Mesendoderm (in vitro differentiated cells): Measurements from ENCODE around the gene COL13A1.

ENCODE experiments used
- DNase-seq: peaks from one replicate; pipeline ENCODE4 v3.0.0; 2013
- H2AK5ac ChIP-seq: 2 replicates; pipeline ENCODE4 v1.6.1; 2013; ENCODE audit warnings: low read length, inconsistent platforms
- H2BK120ac ChIP-seq: 2 replicates; pipeline ENCODE4 v1.6.1; 2013; ENCODE audit warnings: low read depth, mild to moderate bottlenecking, low read length, moderate library complexity, mixed read lengths
- H2BK15ac ChIP-seq: replicated peaks from 2 replicates; pipeline ENCODE4 v1.6.1; 2013; ENCODE audit warnings: low read depth, mild to moderate bottlenecking, moderate library complexity
- H2BK5ac ChIP-seq: 2 replicates; pipeline ENCODE4 v1.6.1; 2013; ENCODE audit warnings: low read length, inconsistent platforms
- H3K18ac ChIP-seq: 2 replicates; pipeline ENCODE4 v1.6.1; 2013; ENCODE audit warnings: mild to moderate bottlenecking, low read length, mixed read lengths
- H3K23ac ChIP-seq: one replicate; pipeline ENCODE4 v1.6.1; 2013; ENCODE audit warnings: low read length
- H3K27ac ChIP-seq: 2 replicates; pipeline ENCODE4 v1.5.1; 2013; ENCODE audit warnings: low read depth, mild to moderate bottlenecking, inconsistent platforms, low read length, moderate library complexity
- H3K27me3 ChIP-seq: 2 replicates; pipeline ENCODE4 v1.6.1; 2013; ENCODE audit warnings: low read length, control low read depth, mild to moderate bottlenecking, inconsistent platforms; ENCODE audit not compliant: insufficient read depth, poor library complexity
- H3K36me3 ChIP-seq: 2 replicates; pipeline ENCODE4 v1.6.1; 2013; ENCODE audit warnings: low read length, inconsistent platforms; ENCODE audit not compliant: control insufficient read depth, insufficient read depth
- H3K4ac ChIP-seq: one replicate; pipeline ENCODE4 v1.6.1; 2013; ENCODE audit warnings: low read depth, mild to moderate bottlenecking, low read length, moderate library complexity
- H3K4me1 ChIP-seq: 2 replicates; pipeline ENCODE4 v1.6.1; 2013; ENCODE audit warnings: low read depth, low read length, inconsistent platforms; ENCODE audit not compliant: control insufficient read depth
- H3K4me2 ChIP-seq: 2 replicates; pipeline ENCODE4 v1.6.1; 2013; ENCODE audit warnings: low read length
- H3K4me3 ChIP-seq: 2 replicates; pipeline ENCODE4 v1.5.1; 2013; ENCODE audit warnings: mild to moderate bottlenecking, low read length
- H3K56ac ChIP-seq: one replicate; pipeline ENCODE4 v1.6.1; 2013; ENCODE audit warnings: low read length
- H3K79me1 ChIP-seq: 2 replicates; pipeline ENCODE4 v1.6.1; 2013; ENCODE audit warnings: low read length, inconsistent platforms
- H3K79me2 ChIP-seq: 2 replicates; pipeline ENCODE4 v1.6.1; 2013; ENCODE audit warnings: mild to moderate bottlenecking, low read length; ENCODE audit not compliant: control insufficient read depth, insufficient read depth
- H3K9ac ChIP-seq: 2 replicates; pipeline ENCODE4 v1.6.1; 2013; ENCODE audit warnings: low read length, inconsistent platforms
- H4K5ac ChIP-seq: one replicate; pipeline ENCODE4 v1.6.1; 2013; ENCODE audit warnings: low read length
- H4K8ac ChIP-seq: one replicate; pipeline ENCODE4 v1.6.1; 2013; ENCODE audit warnings: low read depth, mild to moderate bottlenecking, control low read depth, low read length, moderate library complexity
- WGBS: extraction: QIAGEN DNeasy Blood & Tissue Kit; methylation state at CpG from one replicate; pipeline ENCODE4 v1.1.7; 2013; ENCODE audit warnings: low lambda C conversion rate, missing lambda C conversion rate; ENCODE audit not compliant: insufficient coverage; ENCODE audit errors: extremely low coverage; 5-methylcytosine and 5-hydroxymethylcytosine counted together

Gene COL13A1

GRCh38 chr10:69838418-69838817 is 36.7 kb downstream of the COL13A1 start:
- H3K4me1 ChIP-seq: peaks cover 20% of the 10 kb centered on the region
- no peak overlapping the region for H4K8ac ChIP-seq
- H3K4me2 ChIP-seq: no peak overlapping the region
- peaks cover 3% of the 10 kb centered on the region for H3K79me2 ChIP-seq
- no peak for DNase-seq
- no peak overlapping the region for H4K5ac ChIP-seq
- no peak overlapping the region for H2AK5ac ChIP-seq
- no peaks in the 10 kb centered on the region for H3K36me3 ChIP-seq
- H3K79me1 ChIP-seq: peaks cover 12% of the 10 kb centered on the region
- no peak overlapping the region for H3K23ac ChIP-seq
- H3K27ac ChIP-seq: no peak overlapping the region
- peak overlapping the region; percentile 26 for H3K56ac ChIP-seq
- no peaks in the 10 kb centered on the region for H3K27me3 ChIP-seq
- H3K9ac ChIP-seq: no peak overlapping the region
- H2BK5ac ChIP-seq: no peak overlapping the region
- no peak overlapping the region for H2BK120ac ChIP-seq
- H2BK15ac ChIP-seq: no peak overlapping the region
- H3K18ac ChIP-seq: peak overlapping the region; percentile 6
- no peak overlapping the region for H3K4ac ChIP-seq
- H3K4me3 ChIP-seq: no peak overlapping the region
- no CpG with 5 or more reads among the region's 5 CpGs for WGBS

GRCh38 chr10:69838853-69839252 is 37.1 kb downstream of the COL13A1 start:
- Histone ChIP-seq H3K4me2 (no peak overlapping the region), H3K4ac (no peak overlapping the region), H3K27me3 (no peaks in the 10 kb centered on the region), H2BK15ac (no peak overlapping the region), H3K4me3 (no peak overlapping the region), H3K4me1 (peaks cover 23% of the 10 kb centered on the region), H2BK5ac (no peak overlapping the region), H3K18ac (no peak overlapping the region), H4K5ac (no peak overlapping the region), H2BK120ac (no peak overlapping the region), H3K36me3 (no peaks in the 10 kb centered on the region), H2AK5ac (no peak overlapping the region), H3K9ac (no peak overlapping the region), H3K56ac (no peak overlapping the region), H4K8ac (no peak overlapping the region), H3K79me2 (peaks cover 6% of the 10 kb centered on the region), H3K27ac (no peak overlapping the region), H3K79me1 (peaks cover 16% of the 10 kb centered on the region), H3K23ac (no peak overlapping the region)
- no CpG with 5 or more reads among the region's 11 CpGs for WGBS
- DNase-seq: peak; percentile 61

- no peaks in the 10 kb centered on the region for H3K36me3 ChIP-seq
- H3K27ac ChIP-seq: no peak overlapping the region
- peak; percentile 60 for DNase-seq
- H3K79me1 ChIP-seq: peaks cover 22% of the 10 kb centered on the region
- H3K23ac ChIP-seq: no peak overlapping the region
- no peak overlapping the region for H3K4me3 ChIP-seq
- peak overlapping the region; percentile 40 for H2BK5ac ChIP-seq
- H3K9ac ChIP-seq: peak overlapping the region; percentile 51
- peaks cover 32% of the 10 kb centered on the region for H3K4me1 ChIP-seq
- peak overlapping the region; percentile 25 for H3K18ac ChIP-seq
- H4K8ac ChIP-seq: no peak overlapping the region
- peak overlapping the region; percentile 72 for H3K56ac ChIP-seq
- no peak overlapping the region for H2BK15ac ChIP-seq
- H4K5ac ChIP-seq: no peak overlapping the region
- H2AK5ac ChIP-seq: peak overlapping the region; percentile 70
- no CpG with 5 or more reads among the region's 17 CpGs for WGBS
- no peaks in the 10 kb centered on the region for H3K27me3 ChIP-seq
- peak overlapping the region; percentile 21 for H3K4ac ChIP-seq
- peaks cover 6% of the 10 kb centered on the region for H3K79me2 ChIP-seq
- H3K4me2 ChIP-seq: no peak overlapping the region
- H2BK120ac ChIP-seq: no peak overlapping the region
These were observed 38.1 kb downstream of the COL13A1 start for GRCh38 chr10:69839696-69840345.

GRCh38 chr10:69840773-69841172 is 39.1 kb downstream of the COL13A1 start:
- peaks cover 27% of the 10 kb centered on the region for H3K79me1 ChIP-seq
- no peak overlapping the region for H3K56ac ChIP-seq
- H3K4me1 ChIP-seq: peaks cover 37% of the 10 kb centered on the region
- H4K5ac ChIP-seq: no peak overlapping the region
- no peak overlapping the region for H3K9ac ChIP-seq
- no peak overlapping the region for H2BK15ac ChIP-seq
- no peak overlapping the region for H3K23ac ChIP-seq
- no peak overlapping the region for H2BK120ac ChIP-seq
- H2BK5ac ChIP-seq: no peak overlapping the region
- WGBS: no CpG with 5 or more reads among the region's 9 CpGs
- H3K18ac ChIP-seq: peak overlapping the region; percentile 13
- no peaks in the 10 kb centered on the region for H3K36me3 ChIP-seq
- H3K4me2 ChIP-seq: no peak overlapping the region
- no peaks in the 10 kb centered on the region for H3K27me3 ChIP-seq
- H4K8ac ChIP-seq: no peak overlapping the region
- H3K4ac ChIP-seq: peak overlapping the region; percentile 61
- peaks cover 7% of the 10 kb centered on the region for H3K79me2 ChIP-seq
- no peak overlapping the region for H3K27ac ChIP-seq
- DNase-seq: no peak
- no peak overlapping the region for H3K4me3 ChIP-seq
- H2AK5ac ChIP-seq: no peak overlapping the region

- H3K79me2 ChIP-seq: peaks cover 7% of the 10 kb centered on the region
- H3K27ac ChIP-seq: no peak overlapping the region
- H3K23ac ChIP-seq: no peak overlapping the region
- H3K27me3 ChIP-seq: no peaks in the 10 kb centered on the region
- no peak overlapping the region for H2BK15ac ChIP-seq
- no peak overlapping the region for H2BK5ac ChIP-seq
- no peak overlapping the region for H3K4me3 ChIP-seq
- H3K18ac ChIP-seq: no peak overlapping the region
- peaks cover 44% of the 10 kb centered on the region for H3K4me1 ChIP-seq
- H3K4ac ChIP-seq: no peak overlapping the region
- no peak overlapping the region for H2BK120ac ChIP-seq
- H2AK5ac ChIP-seq: no peak overlapping the region
- no peak overlapping the region for H3K9ac ChIP-seq
- H3K4me2 ChIP-seq: no peak overlapping the region
- no CpG with 5 or more reads among the region's 8 CpGs for WGBS
- H3K56ac ChIP-seq: no peak overlapping the region
- H3K36me3 ChIP-seq: no peaks in the 10 kb centered on the region
- no peak overlapping the region for H4K8ac ChIP-seq
- peaks cover 29% of the 10 kb centered on the region for H3K79me1 ChIP-seq
- H4K5ac ChIP-seq: no peak overlapping the region
- DNase-seq: no peak
These were observed 40.3 kb downstream of the COL13A1 start for GRCh38 chr10:69842020-69842419.

- Histone ChIP-seq H2BK120ac (no peak overlapping the region), H4K5ac (no peak overlapping the region), H3K9ac (peak overlapping the region; percentile 25), H2BK5ac (no peak overlapping the region), H3K18ac (no peak overlapping the region), H3K4me3 (no peak overlapping the region), H3K79me2 (peaks cover 7% of the 10 kb centered on the region), H3K79me1 (peaks cover 29% of the 10 kb centered on the region), H3K27me3 (no peaks in the 10 kb centered on the region), H3K4ac (no peak overlapping the region), H3K4me2 (no peak overlapping the region), H3K23ac (no peak overlapping the region), H2BK15ac (no peak overlapping the region), H3K36me3 (no peaks in the 10 kb centered on the region), H4K8ac (no peak overlapping the region), H2AK5ac (no peak overlapping the region), H3K27ac (no peak overlapping the region), H3K56ac (peak overlapping the region; percentile 49), H3K4me1 (peaks cover 49% of the 10 kb centered on the region)
- no peak for DNase-seq
- no CpG with 5 or more reads among the region's 10 CpGs for WGBS
These were observed 41.2 kb downstream of the COL13A1 start for GRCh38 chr10:69842882-69843281.
